GM10847 (cell line): ENCODE data around the gene ELK4.

ENCODE experiments used
- POLR2A ChIP-seq: IDR thresholded peaks from 2 replicates; pipeline ENCODE4 v1.6.1; 2011; ENCODE audit not compliant: insufficient read length; ENCODE audit errors: extremely low read depth

ELK4 gene

DNA sequence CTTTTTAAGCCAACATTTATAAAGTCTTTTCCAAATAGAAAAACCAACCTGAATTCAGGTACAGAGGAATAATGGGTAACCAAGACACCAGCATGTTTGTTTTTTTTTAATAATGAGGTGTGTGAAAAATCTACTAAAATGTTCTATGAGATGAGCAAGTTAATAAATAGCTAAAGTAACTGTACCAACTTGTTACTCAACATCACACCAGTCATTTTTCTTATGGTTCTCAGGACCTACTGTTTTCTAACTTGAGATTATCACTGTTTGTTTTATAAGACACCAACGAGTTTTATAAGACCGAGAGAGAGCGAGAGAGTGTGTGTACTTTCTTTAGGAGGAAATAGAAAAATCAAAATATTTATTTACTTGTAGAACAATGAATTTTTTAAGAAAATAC lies 12.4 kb downstream of the ELK4 start:
- TF ChIP-seq POLR2A, result no peak

DNA sequence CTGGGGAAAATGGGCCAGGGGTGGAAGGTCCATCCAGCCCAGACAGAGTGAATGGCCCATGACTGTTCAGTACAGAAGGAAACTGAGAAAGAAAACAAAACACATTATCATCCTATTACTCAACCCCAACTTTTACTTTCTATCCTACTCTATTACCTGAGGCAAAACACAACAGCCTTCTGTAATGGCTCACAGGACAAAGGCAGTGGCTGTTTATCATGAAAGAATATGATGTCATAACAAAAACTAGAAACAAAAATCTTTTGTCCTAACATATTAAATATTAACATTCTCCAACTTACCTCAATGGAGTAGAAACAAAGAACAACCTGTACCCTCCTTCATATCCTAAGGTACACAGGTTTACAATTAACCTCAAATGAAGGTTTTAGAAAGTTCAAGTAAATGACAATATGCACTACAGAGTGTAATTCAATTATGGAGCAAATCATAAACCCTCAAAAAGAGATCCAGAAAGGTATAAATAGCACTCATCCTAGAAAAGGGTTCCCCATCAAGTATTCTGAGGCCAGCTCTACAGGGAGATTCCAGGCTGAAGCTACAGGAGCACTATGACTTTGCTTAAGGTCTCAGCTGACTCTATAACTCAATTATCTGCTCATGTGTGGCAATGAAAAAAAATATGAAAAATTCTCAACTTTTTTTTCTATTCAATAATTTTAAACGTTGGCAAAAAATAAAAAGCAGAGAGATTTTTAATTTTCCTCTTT lies 15.1 kb downstream of the ELK4 start:
- no peak for TF ChIP-seq POLR2A

DNA sequence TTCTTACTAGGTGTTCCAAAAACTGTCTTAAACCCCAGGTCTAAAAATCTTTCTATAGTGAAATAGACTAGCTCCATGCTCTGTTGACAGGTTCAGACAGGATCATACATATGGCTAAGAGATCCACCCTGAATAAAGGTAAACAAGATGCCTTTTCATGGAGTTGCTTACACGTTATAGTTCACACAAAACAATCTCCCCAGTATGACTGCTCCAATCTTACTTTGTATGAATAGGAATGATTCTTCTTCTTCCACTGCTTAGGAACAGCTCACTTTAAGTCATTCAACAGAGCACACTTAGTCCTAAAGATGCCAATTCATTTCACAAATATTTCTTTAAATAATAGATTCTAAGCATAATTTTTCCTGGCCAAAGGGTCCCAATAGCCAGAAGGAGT lies 16.0 kb downstream of the ELK4 start:
- no peak for TF ChIP-seq POLR2A

DNA sequence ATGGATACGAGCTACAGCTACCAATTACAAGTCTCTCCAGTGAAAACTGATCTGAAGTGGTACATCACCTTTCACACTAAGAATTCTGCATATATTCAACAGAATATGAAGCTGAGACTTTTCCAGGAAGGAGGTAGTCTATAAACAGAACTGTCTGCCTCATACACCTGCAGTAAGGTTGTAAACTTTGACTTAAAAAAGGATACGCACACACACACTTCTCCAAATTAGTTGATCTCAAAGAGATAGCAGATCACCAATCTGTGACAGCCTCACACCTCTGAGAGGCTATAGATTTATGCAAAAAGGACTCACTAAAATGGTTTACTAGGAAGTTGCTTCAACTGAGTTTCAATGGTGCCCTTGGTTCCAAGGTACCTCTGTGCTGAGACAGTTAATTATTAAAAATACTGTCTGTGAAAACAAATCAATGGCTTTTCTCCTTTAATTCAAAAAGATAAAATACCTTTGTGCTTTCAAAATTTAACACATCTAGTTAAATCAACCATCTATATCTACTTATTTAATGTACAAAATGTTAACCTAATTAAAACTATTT lies 17.9 kb downstream of the ELK4 start:
- TF ChIP-seq POLR2A, result no peak

- TF ChIP-seq POLR2A, result no peak
Measured at GRCh38 chr1:205612556-205612955, 19.3 kb downstream of the ELK4 start.

DNA sequence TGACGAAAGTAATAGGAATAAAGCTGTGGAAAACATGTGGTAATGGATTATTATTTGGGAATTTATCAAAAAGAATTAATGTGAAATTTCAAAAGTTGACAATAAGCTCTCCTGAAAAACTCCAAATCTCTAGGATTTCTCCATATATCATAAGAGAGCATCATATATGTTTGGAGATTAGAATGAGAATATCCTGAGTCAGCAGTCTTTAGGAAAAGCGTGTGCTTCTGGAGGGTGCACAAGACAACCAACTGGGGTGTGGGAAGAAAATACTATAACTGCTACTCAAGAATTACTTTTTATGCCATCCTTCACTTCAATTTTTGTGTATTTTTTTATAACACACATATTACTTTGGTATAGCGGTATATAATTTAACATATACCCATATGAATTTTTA lies 19.7 kb downstream of the ELK4 start:
- TF ChIP-seq POLR2A, result no peak

DNA sequence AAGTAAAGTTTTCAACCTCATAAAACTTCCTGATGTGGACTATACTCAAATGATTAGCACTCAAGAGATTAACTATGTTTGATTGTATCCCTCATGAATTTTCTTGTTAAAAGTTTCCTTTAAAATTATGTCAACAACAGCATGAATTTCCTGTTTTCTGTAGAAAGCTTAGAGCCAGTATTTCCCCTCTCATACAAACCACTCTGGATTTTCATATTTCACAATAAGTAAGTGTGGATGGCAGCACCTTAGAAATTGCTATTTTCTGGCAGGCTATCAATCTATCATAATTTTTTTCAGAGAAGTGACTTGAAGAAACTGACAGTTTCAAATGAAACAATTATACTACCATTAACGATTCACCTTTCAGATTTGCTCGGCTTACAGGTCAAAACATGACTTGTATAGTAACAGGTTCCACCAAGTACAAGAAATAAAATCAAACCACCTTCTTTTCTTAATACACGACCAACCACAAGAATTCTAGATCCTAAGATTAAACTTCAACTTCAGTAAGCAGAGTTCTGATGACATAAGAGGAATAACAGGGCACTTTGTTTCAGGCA lies 20.8 kb downstream of the ELK4 start:
- TF ChIP-seq POLR2A, result no peak

GRCh38 chr1:205610036-205610435 lies 21.8 kb downstream of the ELK4 start:
- TF ChIP-seq POLR2A, result no peak

DNA sequence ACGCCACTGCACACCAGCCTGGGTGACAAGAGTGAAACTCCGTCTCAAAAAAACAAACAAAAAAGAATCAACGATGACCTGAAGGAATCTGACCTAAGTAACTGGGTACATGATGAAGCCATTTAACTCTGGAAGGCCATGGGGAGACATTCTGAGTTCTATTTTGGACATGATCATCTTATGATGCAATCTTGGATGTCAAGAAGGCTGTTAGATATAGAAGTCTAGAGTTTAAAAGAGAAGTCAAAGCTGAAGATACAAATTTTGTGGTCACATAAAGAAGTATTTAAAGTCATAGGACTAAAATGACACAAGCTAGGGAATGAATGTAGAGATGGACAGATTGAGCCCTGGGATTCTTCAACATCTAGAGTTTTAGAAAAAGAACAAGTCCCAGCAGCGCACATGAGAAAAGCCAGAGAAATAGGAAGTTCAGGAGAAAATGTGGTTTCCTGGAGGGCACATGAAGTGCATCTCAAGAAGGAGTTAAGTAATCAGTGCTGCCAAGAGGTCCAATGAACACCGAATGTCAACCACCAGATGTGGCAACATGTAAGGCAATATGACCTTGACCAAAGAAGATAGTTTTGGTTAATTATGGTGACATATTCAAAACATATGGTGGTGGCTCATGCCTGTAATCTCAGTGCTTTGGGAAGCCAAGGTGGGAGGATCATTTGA lies 26.8 kb downstream of the ELK4 start:
- no peak for TF ChIP-seq POLR2A

DNA sequence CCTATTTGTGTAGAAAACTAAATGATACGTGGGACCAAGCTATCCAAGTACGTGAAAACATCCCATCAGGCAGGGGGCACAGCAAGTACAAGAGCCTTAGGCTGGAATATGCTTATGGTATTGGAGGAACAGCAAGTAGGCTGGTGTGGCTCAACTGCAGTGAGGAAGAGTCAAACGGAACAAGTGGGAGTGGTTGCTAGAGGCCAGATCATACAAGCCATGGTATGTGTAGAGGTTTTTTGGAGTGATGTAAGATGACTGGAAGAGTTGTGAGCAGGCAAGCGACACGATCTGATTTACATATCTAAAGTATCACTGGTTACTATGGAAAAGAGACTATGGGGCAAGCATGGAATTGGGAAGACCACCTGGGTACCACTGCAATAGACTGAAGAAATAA lies 27.8 kb downstream of the ELK4 start:
- TF ChIP-seq POLR2A, result no peak

DNA sequence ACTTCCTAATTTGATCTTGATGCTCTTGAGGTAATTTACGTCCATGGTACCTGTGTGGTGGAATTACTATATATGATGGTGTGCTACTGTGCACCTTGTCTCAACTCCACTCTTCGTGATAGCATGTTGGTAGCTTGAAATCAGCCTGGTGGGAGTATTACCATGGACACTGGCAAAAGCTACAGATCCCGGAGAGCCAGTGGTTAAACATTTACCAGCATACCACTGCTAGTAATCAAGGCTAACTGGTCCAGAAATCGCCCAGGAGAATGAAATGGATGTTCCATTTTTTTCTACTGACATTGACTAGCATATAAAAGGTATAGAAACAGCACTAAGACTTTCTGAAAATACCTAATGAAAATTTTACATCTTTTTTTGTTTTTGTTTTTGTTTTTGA lies 30.6 kb downstream of the ELK4 start:
- TF ChIP-seq POLR2A, result no peak

GRCh38 chr1:205600085-205600484 lies 31.7 kb downstream of the ELK4 start:
- TF ChIP-seq POLR2A, result no peak

- TF ChIP-seq POLR2A, result no peak
Measured at GRCh38 chr1:205599669-205600042, 32.2 kb downstream of the ELK4 start.

GRCh38 chr1:205598841-205599668 lies 32.8 kb downstream of the ELK4 start:
- no peak for TF ChIP-seq POLR2A

DNA sequence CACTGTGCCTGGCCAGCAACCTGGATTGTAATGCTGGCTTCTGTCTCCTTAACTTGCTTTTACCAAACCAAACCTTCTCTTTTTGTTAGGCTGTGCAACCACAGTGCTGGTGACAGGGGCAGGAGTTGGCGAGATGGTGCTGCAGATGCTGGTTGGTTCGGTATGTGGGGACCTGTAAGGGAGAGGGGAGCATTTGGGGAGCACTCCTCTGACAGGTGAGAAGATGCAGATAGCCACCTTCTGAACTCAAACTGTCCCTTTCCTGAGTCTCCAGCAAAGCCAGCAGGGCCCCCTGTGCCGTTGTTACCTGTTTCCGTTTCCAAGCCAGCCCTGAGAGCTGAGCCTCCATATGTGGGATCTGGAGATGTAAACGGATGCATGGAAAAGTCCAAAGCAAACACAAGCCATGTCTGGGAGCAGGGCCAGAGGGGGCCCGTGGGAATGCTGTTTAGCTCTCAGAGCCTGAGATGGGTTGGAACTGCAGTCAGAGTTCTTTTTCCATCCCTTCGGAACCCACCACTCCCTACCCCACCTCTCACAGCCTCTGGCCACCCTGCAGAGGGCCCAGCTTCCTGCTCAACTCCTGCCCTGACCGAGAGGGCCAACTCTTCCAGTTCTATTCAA lies 34.0 kb downstream of the ELK4 start:
- TF ChIP-seq POLR2A, result no peak
